A549 (cell line): ENCODE measurements around the gene LILRB2. TPM values are rescaled to one million over a fixed set of nuclear protein-coding genes. Genes with fewer than 3 reads are reported as not detected.
"Not testable (repeated sequence)": the region's sequence is repeated elsewhere in the genome, so short reads cannot be mapped to it uniquely, and the experiment has no call there.

ENCODE experiments used
- ATAC-seq, 2 experiments: fragments of 200-7000 bp in 1 of 2; fragments of >200 bp in 1 of 2; cut with Nextera tagmentation in 1 of 2; cut with Tn5 transposase in 1 of 2; 3 replicates each; pipeline versions ENCODE4 v1.8.0 to v1.9.1; 2018 to 2020; ENCODE audit warnings: mild to moderate bottlenecking in 1 of 2, moderate library complexity in 1 of 2
- CTCF ChIA-PET: fragments of 300-600 bp; sonication (Branson Sonifier 250); formaldehyde crosslinking; extraction: SDS; loops from one replicate; lab custom pipeline; 2021; ENCODE audit warnings: antibody characterized with exemption, inconsistent platforms; lab: Yijun Ruan, JAX
- POLR2A ChIA-PET: fragments of 350-600 bp; formaldehyde crosslinking; extraction: SDS; loops from one replicate; lab custom pipeline; 2021; ENCODE audit warnings: antibody characterized with exemption, inconsistent platforms; lab: Yijun Ruan, JAX
- DNase-seq, 2 experiments: peaks; one replicate each; pipeline versions ENCODE4 v3.0.0 to v3.0.0-alpha.2; 2011 to 2016; ENCODE audit warnings: low read depth in 1 of 2, low spot score in 1 of 2
- FAIRE-seq: peaks from 2 replicates; lab custom pipeline; 2011; peaks lifted over from hg19 to GRCh38; lab: Jason Lieb, UNC
- H3K27ac ChIP-seq, 2 experiments: fragments of >200 bp; sonication (Bioruptor Twin); formaldehyde crosslinking; 3 replicates each; pipeline ENCODE4 v1.5.1; 2016 to 2017
- H3K4me1 ChIP-seq: fragments of >200 bp; sonication (Bioruptor Twin); formaldehyde crosslinking; 3 replicates; pipeline ENCODE4 v1.6.1; 2016
- H3K4me2 ChIP-seq: fragments of >200 bp; sonication (Bioruptor Twin); formaldehyde crosslinking; 3 replicates; pipeline ENCODE4 v1.6.1; 2016
- H3K4me3 ChIP-seq: fragments of >200 bp; sonication (Bioruptor Twin); formaldehyde crosslinking; 3 replicates; pipeline ENCODE4 v1.5.1; 2016
- H3K9me3 ChIP-seq: fragments of >200 bp; sonication (Bioruptor Twin); formaldehyde crosslinking; 3 replicates; pipeline ENCODE4 v1.6.1; 2016
- ATOH8 ChIP-seq: fragments of 250-450 bp; sonication (Bioruptor Pico); IDR thresholded peaks from 2 replicates; pipeline ENCODE4 v1.5.0; 2020; ENCODE audit warnings: low read depth, mild to moderate bottlenecking, moderate library complexity
- EHMT2 ChIP-seq: fragments of 200-600 bp; sonication (generic); IDR thresholded peaks from 2 replicates; pipeline ENCODE4 v1.6.1; 2016; ENCODE audit warnings: antibody characterized with exemption, low read depth, mild to moderate bottlenecking, moderate library complexity
- EP300 ChIP-seq, 2 experiments: fragments of >200 bp; sonication (Bioruptor Twin); formaldehyde crosslinking; IDR thresholded peaks; 2 replicates in 1 of 2; 3 replicates in 1 of 2; pipeline ENCODE4 v1.6.1; 2016 to 2017
- ESRRA ChIP-seq: fragments of 150-350 bp; IDR thresholded peaks from 2 replicates; pipeline ENCODE4 v1.6.1; 2014; ENCODE audit warnings: mild to moderate bottlenecking, low read length, borderline replicate concordance
- FOSB ChIP-seq: fragments of 250-450 bp; sonication (Bioruptor Pico); IDR thresholded peaks from 2 replicates; pipeline ENCODE4 v1.5.0; 2020; ENCODE audit warnings: mild to moderate bottlenecking, moderate library complexity
- HMGXB4 ChIP-seq: fragments of 250-450 bp; sonication (Bioruptor Pico); IDR thresholded peaks from 2 replicates; pipeline ENCODE4 v1.5.0; 2021; ENCODE audit warnings: mild to moderate bottlenecking, moderate library complexity, borderline replicate concordance
- HOXA7 ChIP-seq: fragments of 250-450 bp; sonication (Bioruptor Pico); IDR thresholded peaks from 2 replicates; pipeline ENCODE4 v1.5.0; 2020; ENCODE audit warnings: mild to moderate bottlenecking, moderate library complexity
- HOXB13 ChIP-seq: fragments of 250-450 bp; sonication (Bioruptor Pico); IDR thresholded peaks from 2 replicates; pipeline ENCODE4 v1.5.0; 2020; ENCODE audit warnings: low read depth, mild to moderate bottlenecking, moderate library complexity
- KDM1A ChIP-seq: fragments of 200-600 bp; sonication (generic); IDR thresholded peaks from 2 replicates; pipeline ENCODE4 v1.6.1; 2016; ENCODE audit warnings: low read depth, mild to moderate bottlenecking
- NFE2L2 ChIP-seq: fragments of 150-350 bp; conservative IDR thresholded peaks from 2 replicates; pipeline ENCODE4 v1.6.1; 2014; ENCODE audit warnings: low read length
- NR3C1 ChIP-seq: fragments of >200 bp; sonication (Bioruptor Twin); formaldehyde crosslinking; IDR thresholded peaks from 3 replicates; pipeline ENCODE4 v1.6.1; 2017
- RAD21 ChIP-seq, 2 experiments: fragments of >200 bp in 1 of 2; sonication (Bioruptor Twin) in 1 of 2; formaldehyde crosslinking in 1 of 2; IDR thresholded peaks in 1 of 2; conservative IDR thresholded peaks in 1 of 2; 2 replicates in 1 of 2; 3 replicates in 1 of 2; pipeline ENCODE4 v1.6.1; 2012 to 2018; ENCODE audit warnings: inconsistent platforms in 1 of 2
- REST ChIP-seq: fragments of 200-600 bp; sonication (generic); IDR thresholded peaks from 2 replicates; pipeline ENCODE4 v1.6.1; 2016; ENCODE audit warnings: antibody characterized with exemption, mild to moderate bottlenecking, moderate library complexity
- RNF2 ChIP-seq: fragments of 200-600 bp; sonication (generic); IDR thresholded peaks from 2 replicates; pipeline ENCODE4 v1.6.1; 2016; ENCODE audit warnings: low read depth, mild to moderate bottlenecking, antibody characterized with exemption, moderate library complexity, borderline replicate concordance
- SMC3 ChIP-seq: fragments of >200 bp; sonication (Bioruptor Twin); formaldehyde crosslinking; IDR thresholded peaks from 3 replicates; pipeline ENCODE4 v1.6.1; 2018; ENCODE audit warnings: inconsistent platforms
- ZSCAN20 ChIP-seq: fragments of 250-450 bp; sonication (Bioruptor Pico); IDR thresholded peaks from 2 replicates; pipeline ENCODE4 v1.8.0; 2022; ENCODE audit warnings: mild to moderate bottlenecking, moderate library complexity
- WGBS: methylation state at CpG from one replicate; pipeline ENCODE4 v1.1.6; 2017; ENCODE audit errors: missing lambda C conversion rate; 5-methylcytosine and 5-hydroxymethylcytosine counted together
- polyA plus RNA-seq, 4 experiments: library from polyadenylated mRNA; depleted of rRNA in 3 of 4; stranded (reverse); fragments of >200 nt; fragmentation: RNase III in 1 of 4; extraction: RNeasy Plus Mini Kit Qiagen cat#74134 plus additional on column Dnase treatment in 1 of 4; gene quantifications; 2 replicates in 3 of 4; 3 replicates in 1 of 4; pipeline ENCODE4 v1.2.3, GENCODE V29; 2011 to 2017
- TF ChIP-seq, protein P1 (sequence below): fragments of 450-650 bp; IDR thresholded peaks from 2 replicates; pipeline ENCODE4 v1.6.1; 2014; ENCODE audit warnings: antibody characterized with exemption
- TF ChIP-seq, protein P2 (sequence below): fragments of >200 bp; sonication (Bioruptor Twin); formaldehyde crosslinking; IDR thresholded peaks from 2 replicates; pipeline ENCODE4 v1.6.1; 2016

The LILRB2 gene
- polyA plus RNA-seq, 2 of the 4 experiments (the other 2 are of a cell fraction), result not detected

DNA sequence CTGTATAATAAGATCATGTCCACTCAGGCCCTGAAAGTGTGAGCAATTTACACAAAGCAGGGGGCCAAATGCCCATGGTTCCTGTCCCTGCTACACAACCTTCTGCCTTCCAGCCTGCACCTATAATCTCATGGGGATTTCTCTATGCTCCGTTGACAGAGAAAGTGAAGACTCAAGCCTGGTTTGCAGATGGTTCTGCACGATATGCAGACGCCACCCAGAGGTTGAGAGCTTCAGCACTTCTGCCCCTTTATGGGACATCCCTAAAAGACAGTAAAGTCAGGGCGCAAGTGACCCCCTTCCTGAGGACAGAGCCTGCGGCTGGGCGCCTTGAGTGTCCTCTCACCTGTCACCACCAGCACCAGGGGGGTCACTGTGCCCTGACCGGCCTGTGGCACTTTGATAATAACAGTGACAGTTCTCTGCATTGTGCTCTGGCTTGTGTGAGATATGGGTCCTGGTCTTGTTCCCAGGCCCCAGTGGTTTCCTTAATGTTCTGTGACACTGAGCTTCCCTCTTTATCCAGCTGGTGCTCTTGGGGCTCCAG is 16.9 kb upstream of the LILRB2 start:
- H3K4me3 ChIP-seq, result no peak overlapping the region
- TF ChIP-seq EHMT2, result no peak
- TF ChIP-seq KDM1A, result no peak
- no peak for TF ChIP-seq HOXB13 (CRISPR knock-in tag)
- TF ChIP-seq HMGXB4 (CRISPR knock-in tag), result no peak
- TF ChIP-seq HOXA7, result no peak
- TF ChIP-seq NFE2L2, result no peak
- TF ChIP-seq ESRRA, result no peak
- TF ChIP-seq ATOH8 (CRISPR knock-in tag), result no peak
- TF ChIP-seq, protein P1, sequence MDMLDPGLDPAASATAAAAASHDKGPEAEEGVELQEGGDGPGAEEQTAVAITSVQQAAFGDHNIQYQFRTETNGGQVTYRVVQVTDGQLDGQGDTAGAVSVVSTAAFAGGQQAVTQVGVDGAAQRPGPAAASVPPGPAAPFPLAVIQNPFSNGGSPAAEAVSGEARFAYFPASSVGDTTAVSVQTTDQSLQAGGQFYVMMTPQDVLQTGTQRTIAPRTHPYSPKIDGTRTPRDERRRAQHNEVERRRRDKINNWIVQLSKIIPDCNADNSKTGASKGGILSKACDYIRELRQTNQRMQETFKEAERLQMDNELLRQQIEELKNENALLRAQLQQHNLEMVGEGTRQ, result no peak
- peak; percentile 22 to 49; a peak in 3 of 5 replicates for TF ChIP-seq RAD21 (conservative IDR thresholded peaks at IDR 0.05 in 1 of 2, IDR thresholded peaks at IDR 0.05 in 1 of 2)
- TF ChIP-seq NR3C1, result no peak
- TF ChIP-seq SMC3, result 0 out of 3 replicates have a peak, but pooled peaks have one; percentile 21
- no peak for TF ChIP-seq ZSCAN20
- TF ChIP-seq RNF2, result no peak
- TF ChIP-seq, all 56 proteins: peak for 2
- POLR2A ChIA-PET, result no interaction called here
- DNase-seq (peak in 1 of 2 experiments; percentile 29), ATAC-seq (peak; percentile 74 to 83; a peak in 4 of 6 replicates), FAIRE-seq (no peak)
- no peak overlapping the region for H3K27ac ChIP-seq
- CTCF ChIA-PET, result interaction anchor here (0.6 to 2.7 kb wide), 10 partner anchors 10 to 129 kb away, joined by 3 to 13 read pairs (median 3); no protein-coding TSS in a partner anchor
- H3K4me1 ChIP-seq, result no peaks in the 10 kb centered on the region
- H3K4me2 ChIP-seq, result no peak overlapping the region
- 7% methylated on average over 7 of the region's 7 CpGs for WGBS
- H3K9me3 ChIP-seq, result peaks cover 10% of the 10 kb centered on the region; the same call in 2 of the 3 replicates

- TF ChIP-seq FOSB (CRISPR knock-in tag) (no peak), EP300 (IDR thresholded peaks at IDR 0.05) (no peak), HOXA7 (no peak), REST (no peak)
- TF ChIP-seq, protein P2, sequence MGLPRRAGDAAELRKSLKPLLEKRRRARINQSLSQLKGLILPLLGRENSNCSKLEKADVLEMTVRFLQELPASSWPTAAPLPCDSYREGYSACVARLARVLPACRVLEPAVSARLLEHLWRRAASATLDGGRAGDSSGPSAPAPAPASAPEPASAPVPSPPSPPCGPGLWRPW, result no peak
- TF ChIP-seq, protein P1, result no peak
- ChIA-PET POLR2A (no interaction called here), CTCF (interaction anchor here (1.5 kb wide), 1 partner anchor 11 kb away, joined by 3 read pairs; no protein-coding TSS in a partner anchor)
- no peak overlapping the region for H3K4me2 ChIP-seq
- DNase-seq, result no peak
- no peak overlapping the region for H3K4me3 ChIP-seq
- no peak overlapping the region for H3K27ac ChIP-seq
- H3K9me3 ChIP-seq, result peaks cover 12% of the 10 kb centered on the region; the same call in 2 of the 3 replicates
- no peaks in the 10 kb centered on the region for H3K4me1 ChIP-seq
- FAIRE-seq, result no peak
- WGBS, result 24% methylated on average over 6 of the region's 6 CpGs
- no peak for ATAC-seq
Observed at GRCh38 chr19:54294539-54294938, 13.6 kb upstream of the LILRB2 start.

- POLR2A ChIA-PET, FAIRE-seq, H3K4me3 ChIP-seq, H3K4me1 ChIP-seq, DNase-seq, CTCF ChIA-PET, H3K4me2 ChIP-seq, H3K27ac ChIP-seq: not testable (repeated sequence)
- H3K9me3 ChIP-seq, result peaks cover 11% of the 10 kb centered on the region; the same call in 2 of the 3 replicates
- WGBS, result 35% methylated on average over 8 of the region's 8 CpGs
- ATAC-seq, result peak in 1 of 2 experiments; percentile 28; a peak in 2 of 6 replicates
Observed at GRCh38 chr19:54289160-54289559, 8.2 kb upstream of the LILRB2 start.
